C1 segment of cervical spinal cord (tissue), 14 donors: Measurements from ENCODE around the gene RBL2.
"Not testable (repeated sequence)": the region's sequence is repeated elsewhere in the genome, so short reads cannot be mapped to it uniquely, and the experiment has no call there.

Experiments
- DNase-seq, 14 donors: peaks; one replicate each; lab custom pipeline; 2025; lab: John Stamatoyannopoulos, UW

RBL2 gene

DNA sequence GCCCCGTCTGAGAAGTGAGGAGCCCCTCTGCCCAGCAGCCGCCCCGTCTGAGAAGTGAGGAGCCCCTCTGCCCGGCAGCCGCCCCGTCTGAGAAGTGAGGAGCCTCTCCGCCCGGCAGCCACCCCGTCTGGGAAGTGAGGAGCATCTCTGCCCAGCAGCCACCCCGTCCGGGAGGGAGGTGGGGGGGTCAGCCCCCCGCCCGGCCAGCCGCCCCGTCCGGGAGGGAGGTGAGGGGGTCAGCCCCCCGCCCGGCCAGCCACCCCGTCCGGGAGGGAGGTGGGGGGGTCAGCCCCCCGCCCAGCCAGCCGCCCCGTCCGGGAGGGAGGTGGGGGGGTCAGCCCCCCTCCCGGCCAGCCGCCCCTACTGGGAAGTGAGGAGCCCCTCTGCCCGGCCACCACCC is 105.1 kb downstream of the RBL2 start:
- DNase-seq = not testable (repeated sequence)

DNA sequence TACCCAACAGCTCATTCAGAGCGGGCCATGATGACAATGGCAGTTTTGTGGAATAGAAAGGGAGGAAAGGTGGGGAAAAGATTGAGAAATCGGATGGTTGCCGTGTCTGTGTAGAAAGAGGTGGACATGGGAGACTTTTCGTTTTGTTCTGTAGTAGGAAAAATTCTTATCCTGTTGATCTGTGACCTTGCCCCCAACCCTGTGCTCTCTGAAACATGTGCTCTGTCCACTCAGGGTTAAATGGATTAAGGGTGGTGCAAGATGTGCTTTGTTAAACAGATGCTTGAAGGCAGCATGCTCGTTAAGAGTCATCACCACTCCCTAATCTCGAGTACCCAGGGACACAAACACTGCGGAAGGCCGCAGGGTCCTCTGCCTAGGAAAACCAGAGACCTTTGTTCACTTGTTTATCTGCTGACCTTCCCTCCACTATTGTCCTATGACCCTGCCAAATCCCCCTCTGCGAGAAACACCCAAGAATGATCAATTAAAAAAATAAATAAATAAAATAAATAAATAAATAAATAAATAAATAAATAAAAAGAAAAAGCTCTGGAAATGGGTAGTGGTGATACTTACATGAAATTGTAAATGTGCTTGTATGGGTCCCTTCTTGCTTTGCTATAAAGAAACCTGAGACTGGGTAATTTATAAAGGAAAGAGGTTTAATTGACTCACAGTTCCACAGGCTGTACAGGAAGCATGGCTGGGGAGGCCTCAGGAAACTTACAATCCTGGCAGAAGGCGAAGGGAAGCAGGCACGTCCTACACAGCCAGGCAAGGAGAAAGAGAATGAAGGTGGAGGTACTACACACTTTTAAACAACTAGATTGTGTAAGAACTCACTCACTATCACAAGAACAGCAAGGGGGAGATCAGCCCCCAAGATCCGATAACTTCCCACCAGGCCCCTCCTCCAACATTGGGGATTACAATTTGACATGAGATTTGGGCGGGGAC is 105.8 kb downstream of the RBL2 start:
- not testable (repeated sequence) for DNase-seq
